ENCODE measurements around the gene OSBPL9.

The OSBPL9 gene

DNA sequence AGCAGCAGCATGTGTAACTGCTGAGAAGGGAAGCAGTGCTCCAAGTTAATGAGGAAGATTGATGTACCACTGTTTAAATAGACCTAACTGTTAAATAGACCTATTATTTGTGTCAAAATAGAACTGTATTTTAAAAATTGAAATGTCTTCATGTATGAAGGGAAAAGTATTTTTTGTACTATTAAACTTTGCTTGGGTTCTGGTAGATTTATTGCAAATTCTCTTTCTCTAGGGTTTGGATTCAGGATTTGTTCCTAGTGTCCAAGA, 128.3 kb downstream of the OSBPL9 start:
- DNase-seq, result no peak

DNA sequence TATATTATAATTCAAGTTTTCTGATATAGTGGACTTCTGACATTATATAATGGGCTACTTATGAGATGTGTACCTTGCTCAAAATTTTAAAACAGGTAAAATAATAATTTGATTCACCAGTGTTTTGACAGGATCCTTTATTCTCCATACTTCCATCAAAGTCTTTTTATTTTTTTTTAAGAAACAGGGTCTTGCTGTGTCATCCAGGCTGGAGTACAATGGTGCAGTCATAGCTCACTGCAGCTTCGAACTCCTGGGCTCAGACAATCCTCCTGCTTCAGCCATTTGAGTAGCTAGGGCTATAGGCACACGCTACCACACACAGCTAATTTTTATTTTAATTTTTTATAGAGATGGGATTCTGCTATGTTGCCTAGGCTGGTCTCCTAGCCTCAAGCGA, 132.3 kb downstream of the OSBPL9 start:
- no peak for DNase-seq

DNA sequence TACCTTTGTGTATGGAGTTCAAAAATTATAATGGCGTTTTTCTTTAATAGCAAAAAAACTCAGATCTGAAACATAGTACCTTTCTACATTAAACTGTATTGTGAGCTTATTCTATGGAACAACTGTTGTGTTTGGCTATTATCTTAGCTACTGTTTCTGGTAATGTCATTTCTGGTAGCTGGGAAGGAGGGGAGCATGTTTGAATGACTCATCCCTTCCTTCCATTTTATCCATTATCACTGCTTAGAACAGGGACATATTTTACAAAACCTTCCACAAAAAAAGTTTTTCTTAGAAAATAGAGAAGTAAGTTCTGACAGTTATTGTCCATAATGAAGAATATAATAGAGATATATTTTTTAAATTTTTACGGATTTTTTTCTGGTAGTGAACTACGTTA, 133.3 kb downstream of the OSBPL9 start:
- no peak for DNase-seq

DNA sequence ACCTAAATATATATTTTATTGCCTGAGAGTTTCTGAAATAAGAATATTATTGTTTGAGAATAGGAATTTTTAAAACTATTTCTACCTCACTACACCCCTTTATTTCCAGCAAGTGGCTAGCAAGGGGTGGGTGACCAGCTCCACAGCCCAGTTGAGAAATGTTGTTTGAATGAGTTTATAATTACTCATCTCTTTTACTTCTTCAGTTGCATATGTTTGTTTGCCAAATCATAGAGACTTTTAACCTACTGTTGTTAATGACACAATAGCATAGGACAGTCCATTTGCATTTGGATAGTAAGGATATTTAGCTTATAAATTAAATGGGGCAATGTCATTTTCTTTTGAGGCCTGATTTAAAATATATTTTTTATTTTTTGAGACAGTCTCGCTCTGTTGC, 133.8 kb downstream of the OSBPL9 start:
- DNase-seq, result no peak

DNA sequence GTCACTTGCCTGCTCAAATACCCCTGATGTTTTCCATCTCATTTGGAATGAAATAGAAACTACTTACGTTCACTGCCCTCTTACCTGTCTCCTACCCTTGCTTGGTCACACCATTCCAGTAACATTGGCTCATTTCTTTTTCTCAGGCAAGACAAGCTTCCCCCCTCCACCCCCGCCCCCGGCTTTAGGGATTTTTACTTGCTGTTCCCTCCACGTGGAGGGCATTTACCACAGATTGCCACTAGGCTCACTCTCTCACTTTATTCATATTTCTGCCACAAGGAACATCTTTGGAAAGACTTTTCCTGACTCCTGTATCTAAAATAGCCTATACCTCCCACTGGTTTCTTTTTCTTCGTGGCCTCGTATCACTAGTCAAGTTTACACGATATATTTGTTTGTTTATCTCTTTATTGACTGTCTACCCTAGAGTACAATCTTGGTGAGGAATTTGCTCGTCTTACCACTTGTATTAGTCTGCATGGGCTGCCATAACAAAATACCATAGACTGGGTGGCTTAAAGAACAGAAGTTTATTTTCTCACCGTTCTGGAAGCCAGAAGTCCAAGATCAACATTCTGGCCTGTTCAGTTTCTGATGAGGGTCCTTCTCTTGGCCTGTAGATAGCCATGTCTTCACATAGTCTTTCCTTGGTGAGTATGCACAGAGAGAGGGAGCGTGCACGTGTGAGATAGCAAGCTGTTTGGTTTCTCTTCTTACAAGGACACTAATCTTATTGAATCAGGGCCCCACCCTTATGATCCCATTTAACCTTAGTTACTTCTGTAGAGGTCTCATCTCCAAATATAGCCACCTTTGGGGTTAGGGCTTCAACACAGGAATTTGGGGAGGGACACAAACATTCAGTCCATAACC, 135.4 kb downstream of the OSBPL9 start:
- no peak for DNase-seq

DNA sequence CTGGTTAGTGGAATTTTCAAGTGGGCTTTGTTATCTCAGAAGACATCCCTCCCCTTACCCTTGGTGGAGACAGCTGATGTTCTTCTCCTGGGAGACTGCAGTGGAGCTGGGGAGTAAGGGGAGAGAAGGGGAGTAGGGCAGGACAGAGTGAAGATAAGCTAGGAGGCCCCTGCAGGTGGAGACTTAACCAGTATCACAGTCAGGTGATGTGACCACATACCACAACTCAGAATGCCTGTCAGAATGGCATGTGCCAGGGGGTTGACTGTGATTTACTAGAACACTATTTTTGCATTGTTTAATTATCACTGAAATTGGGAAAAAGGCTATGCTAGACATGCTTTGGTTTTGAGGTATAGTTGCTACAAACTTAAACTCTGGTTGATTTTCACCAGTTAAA, 137.1 kb downstream of the OSBPL9 start:
- no peak for DNase-seq

DNA sequence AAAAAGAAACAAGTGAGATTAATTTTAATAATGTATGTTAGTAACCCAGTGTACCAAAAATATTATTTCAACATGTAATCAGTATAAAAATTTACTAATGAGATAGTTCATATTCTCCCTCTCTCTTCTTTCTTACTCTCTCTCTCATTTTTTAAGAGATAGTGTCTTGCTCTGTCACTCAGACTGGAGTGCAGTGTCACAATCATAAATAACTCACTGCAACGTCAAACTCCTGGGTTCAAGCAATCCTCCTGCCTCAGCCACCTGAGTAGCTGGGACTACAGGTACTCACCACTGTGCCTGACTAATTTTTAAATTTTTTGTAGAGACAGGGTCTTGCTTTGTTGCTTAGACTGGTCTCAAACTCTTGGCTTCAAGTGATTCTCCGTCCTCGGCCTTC, 137.8 kb downstream of the OSBPL9 start:
- no peak for DNase-seq

DNA sequence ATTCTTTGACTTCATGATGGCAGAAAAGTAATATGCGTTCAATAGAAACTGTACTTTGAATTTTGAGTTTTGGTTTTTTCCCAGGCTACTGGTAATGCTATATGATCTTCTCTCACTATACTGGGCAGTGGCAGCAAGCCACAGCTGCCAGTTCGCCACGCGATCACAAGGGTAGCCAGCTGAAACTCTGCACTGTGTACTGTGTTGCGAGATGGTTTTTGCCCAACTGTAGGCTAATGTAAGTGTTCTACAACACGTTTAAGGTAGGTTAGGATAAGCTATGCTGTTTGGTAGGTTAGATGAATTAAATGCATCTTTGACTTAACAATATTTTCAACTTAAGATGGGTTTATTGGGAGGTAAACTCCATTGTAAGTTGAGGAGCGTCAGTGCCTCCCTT, 138.5 kb downstream of the OSBPL9 start:
- no peak for DNase-seq

DNA sequence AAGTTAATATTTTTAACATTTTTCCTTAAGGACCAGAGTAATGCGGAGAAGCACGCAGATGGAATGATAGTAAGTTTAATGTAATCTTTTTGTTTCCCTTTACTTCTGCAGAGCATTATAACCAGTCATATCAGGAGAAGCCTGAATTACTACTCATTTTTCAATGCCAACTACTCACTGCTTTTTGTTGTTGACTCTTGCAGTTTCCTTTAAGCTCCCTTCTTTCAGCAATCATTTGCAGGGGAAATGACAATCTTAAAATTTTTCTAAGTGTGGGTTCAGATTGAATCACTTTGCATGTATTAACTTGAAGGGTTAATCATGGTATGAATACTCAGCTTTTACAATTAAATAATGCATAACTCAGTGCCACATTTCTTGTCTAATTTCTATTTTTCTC, 139.4 kb downstream of the OSBPL9 start:
- DNase-seq, result no peak

DNA sequence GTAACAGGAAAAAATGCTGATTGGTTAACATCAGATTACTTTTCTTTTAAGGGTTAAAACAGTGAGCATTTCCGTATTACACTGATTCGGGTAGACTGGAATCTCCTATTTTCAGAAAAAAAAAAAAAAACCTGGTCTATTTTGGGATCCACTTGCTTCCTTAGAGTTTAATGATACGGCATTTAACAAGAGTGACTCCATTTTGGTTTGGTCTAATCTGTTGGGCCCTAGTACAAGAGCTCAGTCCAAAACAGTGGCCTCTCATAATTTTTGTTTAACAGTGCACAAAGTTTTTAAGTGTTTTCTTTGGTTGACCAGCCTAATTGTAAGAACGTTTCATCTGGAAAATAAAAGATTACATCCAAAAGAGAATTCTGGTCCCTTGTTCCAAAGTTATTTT, 141.4 kb downstream of the OSBPL9 start:
- no peak for DNase-seq

DNA sequence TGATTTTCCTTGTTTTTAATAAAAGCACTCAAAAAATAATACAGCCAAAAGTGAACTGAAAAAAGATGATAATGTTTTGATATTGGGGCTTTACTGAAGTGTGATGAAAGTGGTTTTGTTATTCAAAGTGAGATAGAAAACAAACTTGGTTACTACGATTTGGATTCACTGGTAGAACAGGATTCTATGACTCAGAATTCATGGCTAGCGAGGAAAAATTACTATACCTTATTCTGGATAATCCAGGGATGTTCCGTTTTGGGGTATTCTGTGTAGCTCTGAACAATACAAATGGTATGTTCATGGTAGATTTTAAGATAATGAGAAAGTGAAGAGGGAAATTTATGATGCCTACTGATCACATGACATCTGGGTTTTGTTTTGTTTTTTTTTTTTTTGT, 144.0 kb downstream of the OSBPL9 start:
- no peak for DNase-seq

DNA sequence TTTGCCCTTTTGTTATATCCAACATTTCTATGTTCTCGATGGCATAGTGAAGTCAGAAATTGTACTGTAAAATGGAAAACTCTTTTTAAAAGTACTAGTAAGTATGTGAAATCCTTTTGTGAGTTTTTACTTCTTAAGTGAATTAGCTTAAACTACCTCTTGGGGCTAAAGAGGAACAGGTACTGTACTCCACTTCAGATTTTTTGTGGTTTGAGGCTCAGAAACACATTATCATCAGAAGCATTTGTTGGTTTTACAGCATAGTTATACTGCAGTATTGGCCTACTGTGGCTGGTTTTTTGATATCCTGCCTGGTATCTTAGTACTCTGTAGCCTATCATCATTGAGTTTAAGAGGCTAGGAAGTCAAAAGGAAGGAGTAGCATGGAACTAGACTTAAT, 144.5 kb downstream of the OSBPL9 start:
- no peak for DNase-seq

DNA sequence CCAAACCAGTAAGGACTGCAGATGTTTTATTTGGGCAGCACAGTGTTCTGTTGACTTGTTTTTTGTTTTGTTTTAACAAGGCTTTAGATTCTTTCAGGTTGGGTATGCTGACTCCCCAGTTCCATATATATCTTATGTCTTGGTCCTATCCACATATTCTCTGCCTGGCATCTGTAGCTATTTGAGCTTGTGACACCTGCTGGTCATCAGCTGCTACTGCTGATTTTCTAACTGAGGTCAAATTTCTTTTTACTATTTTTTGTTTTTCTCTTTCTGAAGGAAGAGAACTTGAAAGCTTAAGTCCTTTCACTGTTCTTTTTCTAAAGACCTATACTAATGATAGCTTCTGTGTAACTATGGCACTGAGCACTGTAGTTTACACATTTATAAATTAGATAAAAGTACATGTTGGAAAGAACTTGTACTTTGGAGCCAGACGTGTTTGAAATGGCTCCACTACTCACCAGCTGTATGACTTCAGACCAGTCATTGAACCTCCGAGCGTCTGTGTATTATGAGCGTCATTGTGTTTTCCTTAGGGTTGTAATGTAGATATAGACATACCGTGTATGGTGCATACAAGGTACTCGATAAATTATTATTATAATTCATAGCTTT, 152.2 kb downstream of the OSBPL9 start:
- DNase-seq, result peak; percentile 25

DNA sequence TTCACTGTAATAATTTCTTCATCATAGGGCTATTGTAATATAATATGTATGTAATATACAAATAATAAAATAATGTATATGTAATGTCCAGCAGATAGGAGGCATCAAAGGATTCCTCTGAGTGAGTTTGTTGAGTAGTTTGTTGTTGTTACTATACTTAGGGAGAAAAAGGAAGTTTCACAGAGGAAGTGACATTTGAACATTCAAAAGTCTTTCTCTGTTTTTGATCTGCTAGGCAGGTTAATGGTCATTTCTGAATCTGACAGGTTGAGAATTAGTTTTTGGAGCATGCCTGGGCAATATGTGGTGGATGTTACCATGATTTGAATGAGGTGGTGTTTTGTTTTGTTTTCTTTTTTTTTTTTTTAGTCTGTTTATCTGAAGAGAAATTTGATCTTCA, 159.5 kb downstream of the OSBPL9 start:
- no peak for DNase-seq

DNA sequence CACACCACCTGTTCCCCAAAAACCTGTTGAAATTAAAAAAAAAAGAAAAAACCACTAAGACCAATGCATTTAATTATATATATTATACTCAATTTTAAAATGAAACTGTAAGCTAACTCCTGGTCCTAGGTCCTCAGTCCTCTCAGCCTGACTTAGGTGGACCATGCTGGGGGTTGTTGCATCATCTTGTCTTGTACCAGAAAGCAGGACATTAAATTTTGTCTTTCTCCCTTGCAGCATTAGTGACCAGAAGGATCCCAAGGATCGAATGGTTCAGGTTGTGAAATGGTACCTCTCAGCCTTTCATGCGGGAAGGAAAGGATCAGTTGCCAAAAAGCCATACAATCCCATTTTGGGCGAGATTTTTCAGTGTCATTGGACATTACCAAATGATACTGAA, 164.0 kb downstream of the OSBPL9 start:
- no peak for DNase-seq

DNA sequence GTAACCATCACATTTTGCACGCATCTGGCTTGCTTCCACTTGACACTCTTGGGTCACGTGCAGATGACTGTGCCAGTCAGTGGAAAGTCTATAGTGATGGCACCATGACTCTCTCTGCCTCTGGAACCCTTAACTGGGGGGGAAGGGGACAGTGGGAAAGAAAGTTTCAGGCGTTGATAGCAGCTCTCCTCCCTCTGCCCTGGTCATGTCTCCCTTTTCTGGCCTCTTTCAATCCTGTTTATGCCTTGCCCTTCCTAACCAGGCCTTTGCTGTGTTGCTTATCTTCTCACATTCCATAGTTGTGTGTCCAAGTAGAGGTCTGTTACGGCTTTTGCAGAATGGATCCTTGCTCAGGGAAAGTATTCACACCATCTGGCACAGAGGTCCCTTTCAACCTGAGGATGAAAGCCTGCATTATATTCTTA, 168.1 kb downstream of the OSBPL9 start:
- DNase-seq, result no peak

DNA sequence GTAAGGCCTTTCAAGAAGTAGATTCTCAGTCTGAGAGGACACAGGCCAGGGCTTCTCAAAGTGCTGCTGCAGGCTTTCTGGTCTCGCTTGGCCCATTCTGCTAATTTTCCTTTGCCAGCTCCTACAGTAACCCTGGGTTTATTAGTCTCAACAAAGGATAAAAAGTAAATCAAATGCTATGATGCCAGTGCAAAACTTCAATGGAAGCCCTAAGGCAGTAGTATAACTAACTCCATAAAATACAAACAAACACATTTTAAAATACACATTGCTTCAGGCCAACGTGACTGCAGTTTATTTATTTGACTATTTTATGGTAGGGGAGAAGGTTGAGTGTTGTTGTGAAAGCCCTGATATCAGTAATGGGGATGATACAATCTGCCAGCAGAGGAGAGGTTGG, 172.0 kb downstream of the OSBPL9 start:
- DNase-seq, result no peak

DNA sequence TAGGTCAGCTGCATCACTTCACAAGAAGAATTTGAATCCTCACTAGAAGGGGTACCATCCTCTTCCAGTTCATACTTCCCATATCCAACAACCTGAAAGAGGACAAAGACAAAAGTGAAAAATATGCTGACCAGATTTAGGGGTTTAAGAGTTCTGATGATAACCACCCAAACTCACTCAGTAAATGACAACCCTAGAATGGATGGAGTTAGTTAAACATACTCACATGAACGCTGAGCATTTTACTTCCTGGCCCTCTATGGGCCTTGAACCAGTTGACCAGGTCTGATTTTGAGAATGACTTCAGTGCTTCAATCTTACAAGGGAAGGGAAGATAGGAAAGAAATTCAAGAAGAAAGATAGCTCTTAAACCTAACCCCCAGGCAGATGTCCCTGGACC, 172.4 kb downstream of the OSBPL9 start:
- DNase-seq, result no peak

DNA sequence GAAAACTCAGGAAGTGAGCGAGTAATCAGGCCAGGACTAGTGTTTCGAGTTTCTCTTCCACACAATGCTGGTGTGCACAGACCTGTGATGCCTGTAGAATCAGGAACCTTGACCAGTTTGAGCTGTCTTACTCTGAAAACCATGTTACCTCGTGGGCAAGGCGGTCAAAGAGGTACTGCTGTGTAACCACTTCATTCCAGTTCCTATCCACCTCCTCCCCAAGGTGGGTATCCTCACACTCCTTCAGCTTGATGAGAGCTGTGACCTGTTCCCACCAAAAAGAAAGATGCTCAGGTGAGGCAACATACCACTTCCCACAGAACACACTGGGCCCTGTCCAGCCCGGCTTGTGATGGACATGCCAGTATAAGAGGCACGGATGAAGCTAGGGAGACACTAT, 173.5 kb downstream of the OSBPL9 start:
- DNase-seq, result no peak

DNA sequence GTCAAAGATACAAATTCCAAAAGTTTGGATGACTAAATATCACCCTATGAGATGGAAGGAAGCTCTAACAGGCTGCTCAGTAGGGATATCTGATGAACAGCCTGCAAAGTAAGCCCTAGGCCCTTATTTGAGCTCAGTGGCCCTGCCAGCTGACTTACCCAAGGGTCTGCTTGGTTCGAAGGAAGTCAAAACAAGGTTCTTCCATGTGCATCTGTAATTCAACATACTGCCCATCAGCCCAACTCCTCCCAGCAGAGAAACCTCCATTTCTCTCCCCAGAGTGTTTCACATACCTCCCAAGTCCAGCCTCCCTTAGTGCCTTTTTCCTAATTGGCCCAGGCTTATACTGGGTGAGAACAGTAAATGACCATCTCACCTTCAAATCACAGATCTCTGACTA, 175.0 kb downstream of the OSBPL9 start:
- DNase-seq, result no peak

DNA sequence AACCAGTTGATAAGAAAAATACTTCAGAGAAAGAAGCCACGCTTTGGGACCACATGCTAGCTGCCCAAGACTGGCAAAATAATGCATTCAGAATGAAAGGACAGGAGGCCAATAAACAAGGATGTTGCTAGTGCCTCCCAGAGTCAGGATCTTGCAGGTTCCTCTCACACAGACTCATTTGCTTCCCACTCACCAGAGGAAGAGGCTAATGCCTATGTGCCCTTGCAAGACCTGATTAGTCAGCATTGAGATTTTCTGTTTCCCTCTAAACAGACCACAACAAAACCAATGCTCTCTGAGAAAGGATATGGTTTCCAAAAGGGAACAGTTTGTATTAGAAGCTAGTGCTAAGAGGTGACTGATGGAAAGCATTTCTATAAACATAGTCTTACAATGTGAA, 176.0 kb downstream of the OSBPL9 start:
- DNase-seq, result no peak

DNA sequence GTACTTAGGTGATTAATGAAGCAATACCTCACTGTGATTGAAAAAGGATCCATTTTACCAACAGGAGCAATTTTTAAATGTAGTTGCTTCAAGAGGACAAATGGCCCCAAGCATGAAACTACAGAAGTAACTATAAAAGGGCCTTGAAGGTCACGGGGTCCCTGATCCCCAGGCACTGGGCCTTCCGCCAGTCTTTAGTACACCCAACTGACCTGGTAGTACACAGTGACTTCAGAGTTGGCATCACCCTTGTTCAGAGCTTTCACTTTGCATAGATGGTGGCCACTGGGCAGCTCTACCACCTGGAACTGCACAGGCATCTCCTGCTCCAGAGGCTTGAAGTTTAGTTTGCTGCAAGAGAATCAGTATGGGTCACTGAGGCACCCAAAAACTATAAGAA, 177.4 kb downstream of the OSBPL9 start:
- DNase-seq, result no peak

DNA sequence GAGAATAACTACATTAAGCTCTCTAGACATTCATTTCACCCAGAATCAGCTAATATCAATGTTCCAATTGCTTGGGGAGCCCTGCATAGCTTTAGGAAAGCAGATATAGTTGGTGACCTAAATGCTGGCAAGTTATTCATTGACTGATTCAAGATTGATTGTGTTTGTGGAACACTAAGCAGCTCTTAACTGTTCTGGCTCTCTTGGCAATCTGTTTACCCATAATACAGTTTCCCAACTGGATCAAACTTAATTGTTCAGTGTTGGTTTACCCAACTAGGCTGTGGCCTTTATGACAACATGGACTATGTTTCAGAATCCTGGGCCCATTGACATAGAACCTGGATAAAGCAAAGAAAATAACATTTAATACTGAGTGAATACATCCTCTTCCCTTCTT, 178.0 kb downstream of the OSBPL9 start:
- DNase-seq, result no peak

DNA sequence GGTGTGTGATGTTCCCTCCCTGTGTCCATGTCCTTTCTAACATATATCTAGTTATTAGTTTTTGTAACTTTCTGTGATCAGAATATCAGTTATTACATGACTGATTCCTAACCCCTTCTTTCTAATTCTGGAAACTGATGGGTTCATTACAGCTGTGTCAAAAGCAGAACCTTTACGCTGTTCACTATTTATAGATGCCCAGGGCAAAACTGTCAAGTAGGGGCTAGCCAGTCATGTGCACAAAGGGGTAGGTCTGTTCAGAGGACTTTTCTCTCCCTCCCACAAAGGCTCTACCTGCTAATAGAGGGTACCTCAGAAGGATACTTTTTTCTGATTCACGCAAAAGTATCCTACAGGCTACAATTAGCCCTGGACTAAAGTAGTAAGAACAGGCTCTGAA, 182.5 kb downstream of the OSBPL9 start:
- DNase-seq, result no peak

DNA sequence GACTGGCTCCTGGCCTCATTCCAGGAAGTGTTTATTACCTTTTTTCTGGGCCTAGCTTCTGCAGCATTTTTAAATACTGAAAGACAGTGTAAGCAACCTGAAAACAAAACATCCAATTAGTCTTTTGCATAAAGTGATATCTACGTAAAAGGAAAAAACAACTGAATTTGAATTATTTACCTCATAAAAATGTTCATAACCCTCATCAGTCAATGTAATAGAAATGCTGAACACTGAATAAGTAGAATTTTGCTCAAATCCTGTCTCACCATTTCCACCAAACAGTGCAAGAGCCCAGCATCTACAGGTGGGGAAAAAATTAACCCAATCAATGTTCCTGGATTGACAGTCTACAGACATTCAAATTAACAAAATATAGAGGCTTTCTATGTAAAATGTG, 197.6 kb downstream of the OSBPL9 start:
- DNase-seq, result no peak

Data from NCI-H1417 treated with DMSO at 0.1 percent for 48 hours (cell line).